HepG2 (cell line): ENCODE measurements around the gene ST8SIA4. TPM values are rescaled to one million over a fixed set of nuclear protein-coding genes. Genes with fewer than 3 reads are reported as not detected.

ENCODE experiments used
- ATAC-seq: fragments of 200-7000 bp; cut with Tn5 transposase; 3 replicates; pipeline ENCODE4 v1.9.1; 2020; ENCODE audit warnings: mild to moderate bottlenecking, moderate library complexity
- BruUV-seq: library from RNA; stranded (reverse); fragments of 400-500 nt; replicated peaks from 2 replicates; lab custom pipeline; 2021; lab: Mats Ljungman, UMichigan
- CTCF ChIA-PET: fragments of 300-600 bp; formaldehyde crosslinking; extraction: SDS; loops from one replicate; lab custom pipeline; 2021; ENCODE audit warnings: low total read pairs, inconsistent platforms, low intra/inter-chr PET ratio; lab: Yijun Ruan, JAX
- POLR2A ChIA-PET: fragments of 350-600 bp; sonication (Branson Sonifier 250); formaldehyde crosslinking; loops from one replicate; lab custom pipeline; 2020; ENCODE audit warnings: antibody characterized with exemption, inconsistent platforms; lab: Yijun Ruan, JAX
- DNase-seq: peaks from one replicate; pipeline ENCODE4 v3.0.0-alpha.2; 2015; ENCODE audit warnings: low spot score
- FAIRE-seq: peaks from 3 replicates; lab custom pipeline; 2011; peaks lifted over from hg19 to GRCh38; lab: Jason Lieb, UNC
- H2AFZ ChIP-seq: one replicate; pipeline ENCODE4 v1.6.1; 2011; ENCODE audit warnings: low read length, inconsistent platforms
- H3K27ac ChIP-seq: fragments of 300-600 bp; 3 replicates; pipeline ENCODE4 v1.8.0; 2011; ENCODE audit warnings: mixed run types, mild to moderate bottlenecking, mixed read lengths, low read length, inconsistent platforms; ENCODE audit not compliant: insufficient read depth; ENCODE audit errors: extremely low read length
- H3K27me3 ChIP-seq, 2 experiments: fragments of 200-600 bp in 1 of 2; 2 replicates in 1 of 2; 3 replicates in 1 of 2; pipeline versions ENCODE4 v1.6.0 to v1.8.0; 2011; ENCODE audit warnings: low read length in 2 of 2, mild to moderate bottlenecking in 2 of 2, moderate library complexity in 2 of 2, inconsistent platforms in 1 of 2; ENCODE audit not compliant: insufficient read depth in 2 of 2, control insufficient read depth in 1 of 2
- H3K36me3 ChIP-seq, 2 experiments: fragments of 200-600 bp in 1 of 2; replicated peaks in 1 of 2; 2 replicates in 1 of 2; 3 replicates in 1 of 2; pipeline versions ENCODE4 v1.5.1 to v1.8.0; 2011; ENCODE audit warnings: low read length in 2 of 2, inconsistent platforms in 1 of 2; ENCODE audit not compliant: insufficient read depth in 2 of 2, control insufficient read depth in 1 of 2
- H3K4me1 ChIP-seq: 2 replicates; pipeline ENCODE4 v1.5.1; 2012; ENCODE audit warnings: low read length, inconsistent platforms; ENCODE audit not compliant: insufficient read depth
- H3K4me2 ChIP-seq: 2 replicates; pipeline ENCODE4 v1.6.0; 2011; ENCODE audit warnings: low read depth, low read length, inconsistent platforms
- H3K4me3 ChIP-seq, 3 experiments: fragments of 200-600 bp in 1 of 3; sonication (generic), shearing (Covaris generic) in 1 of 3; replicated peaks in 1 of 3; 2 replicates each; pipeline ENCODE4 v1.5.1; 2011 to 2016; ENCODE audit warnings: low read length in 3 of 3, inconsistent platforms in 2 of 3, low read depth in 2 of 3, mild to moderate bottlenecking in 2 of 3, control low read depth in 1 of 3, mixed read lengths in 1 of 3; ENCODE audit not compliant: insufficient read depth in 1 of 3
- H3K79me2 ChIP-seq: one replicate; pipeline ENCODE4 v1.6.1; 2011; ENCODE audit warnings: low read length, inconsistent platforms; ENCODE audit not compliant: insufficient read depth
- H3K9ac ChIP-seq: 2 replicates; pipeline ENCODE4 v1.6.0; 2011; ENCODE audit warnings: mild to moderate bottlenecking, low read depth, low read length, inconsistent platforms; ENCODE audit not compliant: insufficient read depth
- H3K9me3 ChIP-seq: 2 replicates; pipeline ENCODE4 v1.5.1; 2012; ENCODE audit warnings: mild to moderate bottlenecking, low read length
- H4K20me1 ChIP-seq: 2 replicates; pipeline ENCODE4 v1.6.0; 2011; ENCODE audit warnings: inconsistent platforms, mild to moderate bottlenecking, low read length, moderate library complexity; ENCODE audit not compliant: insufficient read depth
- BCLAF1 ChIP-seq: fragments of 450-650 bp; IDR thresholded peaks from 2 replicates; pipeline ENCODE4 v1.6.1; 2017; ENCODE audit warnings: mild to moderate bottlenecking
- KLF13 ChIP-seq: sonication (generic); formaldehyde crosslinking; IDR thresholded peaks from 2 replicates; pipeline ENCODE4 v1.4.0; 2020; ENCODE audit warnings: mild to moderate bottlenecking, missing genetic modification reagents
- WGBS: methylation state at CpG from one replicate; pipeline ENCODE4 v1.1.6; 2017; ENCODE audit warnings: low lambda C conversion rate; 5-methylcytosine and 5-hydroxymethylcytosine counted together
- in situ Hi-C: cut with HindIII; loops from 2 replicates; pipeline ENCODE4 v1.10.0; 2017; ENCODE audit warnings: low pct_unique_long_range_greater_than_20kb; ENCODE audit not compliant: extremely low pct_ligation_motif_present
- intact Hi-C: fragments of 100-400 bp; cut with micrococcal nuclease; formaldehyde crosslinking; loops from one replicate; pipeline ENCODE4 v1.10.0; 2022; ENCODE audit not compliant: unreplicated experiment
- polyA plus RNA-seq, 8 experiments: library from polyadenylated mRNA; depleted of rRNA in 3 of 8; stranded (reverse) in 7 of 8; unstranded in 1 of 8; fragments of >200 nt; fragmentation: Illumina TruSeq in 4 of 8; extraction: Trizol in 4 of 8; gene quantifications; 2 replicates each; pipeline versions ENCODE4 v1.2.1 to v1.2.3, GENCODE V29; 2011 to 2016; ENCODE audit warnings: low read depth in 4 of 8, missing spikeins in 1 of 8, mixed read lengths in 1 of 8; ENCODE audit not compliant: insufficient read depth in 1 of 8
- total RNA-seq, 5 experiments: library from RNA; depleted of rRNA; stranded (reverse); fragments of >200 nt; fragmentation: Illumina TruSeq; extraction: Trizol; gene quantifications; 2 replicates each; pipeline ENCODE4 v1.2.3, GENCODE V29; 2016; ENCODE audit warnings: low read depth in 1 of 5

ST8SIA4 gene
- total and polyA plus RNA-seq, 2 of the 13 experiments (the other 11 are each of a cell fraction or from before 2014, with no cell fraction given): not detected

GRCh38 chr5:100790170-100790665 lies 112.9 kb downstream of the ST8SIA4 start:
- ATAC-seq: peak; percentile 54; the same call in 2 of the 3 replicates

More at GRCh38 chr5:100790170-100790665, 112.9 kb downstream of the ST8SIA4 start:
- no peak overlapping the region for H3K9ac ChIP-seq
- TF ChIP-seq KLF13 (CRISPR knock-in tag) (no peak), BCLAF1 (no peak)
- H2AFZ ChIP-seq: no peak overlapping the region
- WGBS: 9% methylated on average over 3 of the region's 4 CpGs
- no peaks in the 10 kb centered on the region for H3K4me1 ChIP-seq
- H3K79me2 ChIP-seq: no peaks in the 10 kb centered on the region
- CTCF ChIA-PET: no interaction called here
- no TSS peak for BruUV-seq
- no peaks in the 10 kb centered on the region for H4K20me1 ChIP-seq
- intact Hi-C loops: loop anchor here (2.0 kb wide), 1 partner anchor 65 kb away; no protein-coding TSS in a partner anchor
- no peak overlapping the region for H3K4me2 ChIP-seq
- H3K4me3 ChIP-seq: no peak overlapping the region
- in situ Hi-C loops: no loop called here
- H3K9me3 ChIP-seq: no peaks in the 10 kb centered on the region
- H3K36me3 ChIP-seq: no peaks in the 10 kb centered on the region
- FAIRE-seq (no peak), DNase-seq (no peak)
- no peaks in the 10 kb centered on the region; a peak in 1 of 5 replicates for H3K27me3 ChIP-seq
- POLR2A ChIA-PET: no interaction called here
- H3K27ac ChIP-seq: no peak overlapping the region
